Motor neuron (in vitro differentiated cells): ENCODE measurements around the gene TMEM223. TPM values are rescaled to one million over a fixed set of nuclear protein-coding genes. Genes with fewer than 3 reads are reported as not detected.
A peak's percentile ranks its signal among the peaks of the same experiment; 100 is the strongest.
"Not testable (repeated sequence)": the region's sequence is repeated elsewhere in the genome, so short reads cannot be mapped to it uniquely, and the experiment has no call there.

Experiments
- ATAC-seq, 8 experiments: fragments of 200-7000 bp; cut with Tn5 transposase; replicated peaks in 6 of 8; 2 replicates each; pipeline ENCODE4 v1.8.0; 2021; ENCODE audit warnings: mild to moderate bottlenecking in 8 of 8, moderate library complexity in 8 of 8
- H3K27ac ChIP-seq, 2 donors: fragments of 250-450 bp; sonication (Bioruptor Pico); 2 replicates each; pipeline ENCODE4 v1.9.0; 2021; ENCODE audit warnings: antibody characterized with exemption in 2 of 2, mild to moderate bottlenecking in 2 of 2, moderate library complexity in 1 of 2
- H3K4me1 ChIP-seq, 2 donors: fragments of 250-450 bp; sonication (Bioruptor Pico); replicated peaks in 1 of 2; 2 replicates each; pipeline ENCODE4 v1.6.1; 2021; ENCODE audit warnings: antibody characterized with exemption in 2 of 2, mild to moderate bottlenecking in 2 of 2, moderate library complexity in 1 of 2
- H3K4me3 ChIP-seq, 5 donors: fragments of 250-450 bp; sonication (Bioruptor Pico); 2 replicates each; pipeline ENCODE4 v1.9.0; 2021; ENCODE audit warnings: antibody characterized with exemption in 5 of 5, mild to moderate bottlenecking in 5 of 5, moderate library complexity in 4 of 5
- WGBS, 10 experiments: fragments of 450-650 bp; shearing (Covaris generic); methylation state at CpG; one replicate each; pipeline ENCODE4 v1.0.0; 2022; 5-methylcytosine and 5-hydroxymethylcytosine counted together
- in situ Hi-C, 9 experiments: fragments of 400-800 bp; cut with MboI; loops; one replicate each; pipeline ENCODE4 v1.15.0; 2021; ENCODE audit warnings: low sequenced_read_pairs in 9 of 9, low pct_unique_long_range_greater_than_20kb in 2 of 9; ENCODE audit not compliant: unreplicated experiment in 9 of 9
- total RNA-seq, 8 experiments: library from RNA; unstranded; fragments of 300-600 nt; gene quantifications; 2 replicates each; pipeline versions ENCODE4 v1.2.3 to v1.2.4, GENCODE V29; 2022

The TMEM223 gene
- total RNA-seq, 8 experiments from 2014 or later: 13.6 to 31.3 (median 25.3) TPM

GRCh38 chr11:62757846-62758788 is 33.7 kb downstream of the TMEM223 start:
- 30 to 73% (median 44%) methylated on average over 2 to 7 of the region's 9 CpGs for WGBS, 10 experiments
- H3K4me1 ChIP-seq: peaks cover 11 to 19% of the 10 kb centered on the region in 2 donors
- in situ Hi-C loops: no loop called here
- no peak overlapping the region for H3K4me3 ChIP-seq
- no peak overlapping the region for H3K27ac ChIP-seq
- ATAC-seq: no peak

- peaks cover 5 to 10% of the 10 kb centered on the region in 2 donors for H3K4me1 ChIP-seq
- peak overlapping the region in 1 of 2 donors; percentile 98 for H3K27ac ChIP-seq
- 0 to 93% (median 81%) methylated on average over 1 to 7 of the region's 10 CpGs; no CpG with 5 or more reads in 1 of the 10 experiments for WGBS, 10 experiments
- in situ Hi-C loops: no loop called here
- ATAC-seq: no peak
- no peak overlapping the region for H3K4me3 ChIP-seq
Observed at GRCh38 chr11:62755086-62755615, 36.7 kb downstream of the TMEM223 start.

- WGBS, 10 experiments: 0 to 1% (median 0%) methylated on average over 1 to 28 of the region's 47 CpGs; no CpG with 5 or more reads in 3 of the 10 experiments
- in situ Hi-C loops: no loop called here
Observed at GRCh38 chr11:62753736-62754603, 37.8 kb downstream of the TMEM223 start, which contains the start of gene ZBTB3. TSS of gene ZBTB3 (minus strand) at chr11:62754160. CDS start at chr11:62753664, 496 bp downstream.

GRCh38 chr11:62752994-62753735 is 38.6 kb downstream of the TMEM223 start:
- peak overlapping the region; percentile 88 to 98 (median 97) for H3K4me3 ChIP-seq
- H3K27ac ChIP-seq: peak overlapping the region in 1 of 2 donors; percentile 98
- H3K4me1 ChIP-seq: peaks cover 5 to 10% of the 10 kb centered on the region in 2 donors
- in situ Hi-C loops: no loop called here
- no peak for ATAC-seq
- 30 to 100% (median 73%) methylated on average over 2 to 6 of the region's 15 CpGs; no CpG with 5 or more reads in 4 of the 10 experiments for WGBS, 10 experiments

More at GRCh38 chr11:62753736-62754603, 37.8 kb downstream of the TMEM223 start, which contains the start of gene ZBTB3:
- ATAC-seq: peak; percentile 96 to 98 (median 97)
- Histone ChIP-seq H3K4me1 (peaks cover 5 to 10% of the 10 kb centered on the region in 2 donors), H3K4me3 (peak within 1 kb of the TSS; percentile 88 to 98 (median 97)), H3K27ac (peak within 1 kb of the TSS; percentile 98)

GRCh38 chr11:62752177-62752785 is 39.5 kb downstream of the TMEM223 start:
- in situ Hi-C loops: no loop called here
- WGBS, 10 experiments: 90 to 100% (median 98%) methylated on average over 2 to 13 of the region's 14 CpGs; no CpG with 5 or more reads in 6 of the 10 experiments
- Histone ChIP-seq H3K4me1 (peaks cover 10 to 11% of the 10 kb centered on the region in 2 donors), H3K4me3 (no peak overlapping the region), H3K27ac (no peak overlapping the region)
- ATAC-seq: no peak

- H3K4me3 ChIP-seq, ATAC-seq, H3K27ac ChIP-seq, in situ Hi-C loops: not testable (repeated sequence)
- WGBS, 10 experiments: 100% methylated on average over 1 to 4 of the region's 5 CpGs; no CpG with 5 or more reads in 3 of the 10 experiments
- H3K4me1 ChIP-seq: peaks cover 8 to 13% of the 10 kb centered on the region in 2 donors
Observed at GRCh38 chr11:62749931-62750330, 41.9 kb downstream of the TMEM223 start.

GRCh38 chr11:62747475-62748160 is 44.2 kb downstream of the TMEM223 start:
- peak in 6 of 8 experiments; percentile 9 to 50 (median 32) for ATAC-seq
- H3K27ac ChIP-seq: no peak overlapping the region

More at GRCh38 chr11:62747475-62748160, 44.2 kb downstream of the TMEM223 start:
- 45 to 93% (median 84%) methylated on average over 1 to 9 of the region's 9 CpGs; no CpG with 5 or more reads in 3 of the 10 experiments for WGBS, 10 experiments
- Histone ChIP-seq H3K4me1 (peaks cover 0 to 8% of the 10 kb centered on the region in 2 donors), H3K4me3 (no peak overlapping the region)
- in situ Hi-C loops: no loop called here

Other genes starting within 250 kb of the TMEM223 start
- 10 to 100 TPM in 4 of 8 experiments, 1 to 10 TPM in 4; 1.2 to 93.7 (median 13.5) TPM for gene AHNAK, start 245.2 kb downstream of the TMEM223 start, total RNA-seq
- gene EEF1G, start 218.1 kb downstream of the TMEM223 start, total RNA-seq: 1,000 to 10,000 TPM; 1,525 to 3,247 (median 2,152) TPM
- gene TUT1, start 200.5 kb downstream of the TMEM223 start, total RNA-seq: 10 to 100 TPM; 11.5 to 24.4 (median 17.3) TPM
- 100 to 1,000 TPM in 3 of 8 experiments, 10 to 100 TPM in 5; 49.1 to 146 (median 83.3) TPM for gene MTA2, start 190.1 kb downstream of the TMEM223 start, total RNA-seq
- 10 to 100 TPM in 4 of 8 experiments, 1 to 10 TPM in 4; 1.4 to 56.9 (median 10.0) TPM for gene EML3, start 179.2 kb downstream of the TMEM223 start, total RNA-seq
- gene ROM1, start 178.7 kb downstream of the TMEM223 start, total RNA-seq: 10 to 100 TPM in 1 of 8 experiments, 1 to 10 TPM in 6, under 1 TPM in 1; 0.49 to 14.5 (median 4.8) TPM
- gene B3GAT3, start 170.0 kb downstream of the TMEM223 start, total RNA-seq: 10 to 100 TPM; 28.6 to 56.5 (median 37.0) TPM
- 100 to 1,000 TPM in 7 of 8 experiments, 10 to 100 TPM in 1; 97.8 to 296 (median 172) TPM for gene GANAB, start 145.4 kb downstream of the TMEM223 start, total RNA-seq
- 10 to 100 TPM; 10.8 to 24.8 (median 17.9) TPM for gene INTS5, start 138.7 kb downstream of the TMEM223 start, total RNA-seq
- 100 to 1,000 TPM in 4 of 8 experiments, 10 to 100 TPM in 4; 51.9 to 159 (median 95.0) TPM for gene C11orf98, start 126.8 kb downstream of the TMEM223 start, total RNA-seq
- 10 to 100 TPM; 25.7 to 90.2 (median 37.9) TPM for gene CSKMT, start 126.7 kb downstream of the TMEM223 start, total RNA-seq
- gene UQCC3, start 120.3 kb downstream of the TMEM223 start, total RNA-seq: 10 to 100 TPM in 5 of 8 experiments, 1 to 10 TPM in 3; 7.9 to 17.7 (median 10.3) TPM
- 10 to 100 TPM in 3 of 8 experiments, 1 to 10 TPM in 5; 2.8 to 32.4 (median 4.6) TPM for gene LBHD1, start 119.7 kb downstream of the TMEM223 start, total RNA-seq
- 100 to 1,000 TPM in 7 of 8 experiments, 10 to 100 TPM in 1; 95.5 to 132 (median 123) TPM for gene UBXN1, start 112.9 kb downstream of the TMEM223 start, total RNA-seq
- 1 to 10 TPM in 2 of 8 experiments, under 1 TPM in 6; 0.33 to 9.3 (median 0.49) TPM for gene LRRN4CL, start 102.5 kb downstream of the TMEM223 start, total RNA-seq
- gene BSCL2, start 84.6 kb downstream of the TMEM223 start, total RNA-seq: 100 to 1,000 TPM in 6 of 8 experiments, 10 to 100 TPM in 2; 55.0 to 446 (median 341) TPM
- gene GNG3, start 84.3 kb downstream of the TMEM223 start, total RNA-seq: 100 to 1,000 TPM in 5 of 8 experiments, under 1 TPM in 3; 0.61 to 171 (median 111) TPM
- gene HNRNPUL2, start 64.5 kb downstream of the TMEM223 start, total RNA-seq: 10 to 100 TPM; 13.4 to 55.2 (median 27.8) TPM
- 10 to 100 TPM; 41.6 to 67.2 (median 48.7) TPM for gene TTC9C, start 63.5 kb downstream of the TMEM223 start, total RNA-seq
- 10 to 100 TPM in 3 of 8 experiments, 1 to 10 TPM in 5; 7.4 to 12.8 (median 9.5) TPM for gene ZBTB3, start 37.8 kb downstream of the TMEM223 start, total RNA-seq
- gene POLR2G, start 30.4 kb downstream of the TMEM223 start, total RNA-seq: 100 to 1,000 TPM in 6 of 8 experiments, 10 to 100 TPM in 2; 83.4 to 178 (median 115) TPM
- gene TAF6L, start 20.6 kb downstream of the TMEM223 start, total RNA-seq: 10 to 100 TPM in 5 of 8 experiments, 1 to 10 TPM in 3; 8.7 to 40.6 (median 13.9) TPM
- gene TMEM179B, start 4.6 kb downstream of the TMEM223 start, total RNA-seq: 100 to 1,000 TPM in 1 of 8 experiments, 10 to 100 TPM in 7; 17.6 to 125 (median 42.2) TPM
- gene NXF1, start 13.4 kb upstream of the TMEM223 start, total RNA-seq: 10 to 100 TPM; 22.4 to 86.6 (median 45.4) TPM
- 10 to 100 TPM; 26.2 to 54.3 (median 33.9) TPM for gene STX5, start 40.0 kb upstream of the TMEM223 start, total RNA-seq
- gene TEX54, start 40.8 kb upstream of the TMEM223 start, total RNA-seq: 1 to 10 TPM in 6 of 8 experiments, not detected in 2; 1.3 to 5.7 (median 2.1) TPM
- gene WDR74, start 47.6 kb upstream of the TMEM223 start, total RNA-seq: 100 to 1,000 TPM in 1 of 8 experiments, 10 to 100 TPM in 7; 41.4 to 110 (median 81.7) TPM
- 100 to 1,000 TPM in 7 of 8 experiments, 10 to 100 TPM in 1; 97.8 to 428 (median 211) TPM for gene SLC3A2, start 88.9 kb upstream of the TMEM223 start, total RNA-seq
- gene CHRM1, start 129.4 kb upstream of the TMEM223 start, total RNA-seq: under 1 TPM in 6 of 8 experiments, not detected in 2; 0.04 to 0.81 (median 0.19) TPM
- 1 to 10 TPM in 1 of 8 experiments, under 1 TPM in 2, not detected in 5; 0.17 to 3.9 (median 0.38) TPM for gene SLC22A6, start 193.0 kb upstream of the TMEM223 start, total RNA-seq
- 1 to 10 TPM in 1 of 8 experiments, under 1 TPM in 6, not detected in 1; under 0.01 to 1.3 (median 0.23) TPM for gene SLC22A8, start 223.8 kb upstream of the TMEM223 start, total RNA-seq